ENCODE results near the gene ADAMTS2. TPM values are rescaled to one million over a fixed set of nuclear protein-coding genes. Genes with fewer than 3 reads are reported as not detected.

Gene ADAMTS2
- total and polyA plus RNA-seq, 2 donors (not counting 3 experiments of a cell fraction or from before 2014, with no cell fraction given): not detected

- ChIA-PET POLR2A (no interaction called here), CTCF (no interaction called here)
- intact Hi-C loops (cut with micrococcal nuclease): no loop called here
- Histone ChIP-seq H3K9me3 (replicated peaks; ENCODE audit: control insufficient read depth, insufficient read depth, low read length) (peaks cover 2% of the 10 kb centered on the region), H3K36me3 (ENCODE audit: control insufficient read depth in 2 of 2, extremely low read depth in 1 of 2, insufficient read depth in 2 of 2, low read length in 2 of 2) (no peaks in the 10 kb centered on the region), H3K27ac (ENCODE audit: insufficient read depth, low read depth, low read length) (no peak overlapping the region), H3K4me2 (ENCODE audit: insufficient read depth, low read length) (no peak overlapping the region), H3K4me3 (replicated peaks in 1 of 3; ENCODE audit: insufficient read depth in 1 of 3, low read depth in 1 of 3, low read length in 3 of 3) (no peak overlapping the region), H3K79me2 (ENCODE audit: control insufficient read depth, insufficient read depth, low read length) (no peaks in the 10 kb centered on the region), H3K9ac (replicated peaks; ENCODE audit: extremely low read depth, insufficient read depth, low read length) (no peak overlapping the region), H2AFZ (ENCODE audit: low read depth, low read length) (no peak overlapping the region), H3K27me3 (ENCODE audit: control insufficient read depth in 2 of 2, insufficient read depth in 2 of 2, low read length in 2 of 2) (no peaks in the 10 kb centered on the region), H3K9me1 (replicated peaks; ENCODE audit: control insufficient read depth, extremely low read depth, insufficient read depth, low read length) (no peaks in the 10 kb centered on the region), H4K20me1 (replicated peaks; ENCODE audit: control insufficient read depth, extremely low read depth, insufficient read depth, low read length) (no peaks in the 10 kb centered on the region), H3K4me1 (ENCODE audit: control insufficient read depth, extremely low read depth, insufficient read depth, low read length) (no peaks in the 10 kb centered on the region)
- DNase-seq (ENCODE audit: low read depth, low spot score) (no peak), FAIRE-seq (no peak)
- dilution Hi-C loops (cut with MboI; ENCODE audit: extremely low pct_ligation_motif_present, low sequenced_read_pairs): no loop called here
- TF ChIP-seq GATA2 (IDR thresholded peaks at IDR 0.05; ENCODE audit: insufficient read depth, insufficient read length, low read depth, low read length): no peak
- TF ChIP-seq JUN (IDR thresholded peaks at IDR 0.05; ENCODE audit: borderline replicate concordance, insufficient read depth, insufficient read length, low read depth): no peak
- TF ChIP-seq CTCF (IDR thresholded peaks at IDR 0.05; ENCODE audit: extremely low read depth in 1 of 2, insufficient read depth in 1 of 2, low read depth in 1 of 2, low read length in 2 of 2): no peak
- TF ChIP-seq POLR2A (IDR thresholded peaks at IDR 0.05; ENCODE audit: low read depth, low read length): no peak
- no peak for TF ChIP-seq EZH2 (IDR thresholded peaks at IDR 0.05; ENCODE audit: borderline replicate concordance, low read depth, low read length, severe bottlenecking)
- no peak for TF ChIP-seq POLR2AphosphoS5 (IDR thresholded peaks at IDR 0.05; ENCODE audit: insufficient read depth, low read depth, low read length)
- no peak for TF ChIP-seq FOS (IDR thresholded peaks at IDR 0.05; ENCODE audit: borderline replicate concordance, insufficient read depth, low read length)
- no TSS peak for BruUV-seq (replicated peaks)
Measured at GRCh38 chr5:179215576-179215975, 129.7 kb downstream of the ADAMTS2 start.
